GM18868 (cell line): ENCODE measurements around the gene OR51T1.
"Not testable (repeated sequence)": the region's sequence is repeated elsewhere in the genome, so short reads cannot be mapped to it uniquely, and the experiment has no call there.

Experiments
- ATAC-seq: cut with Tn5 transposase; IDR thresholded peaks from one replicate; pipeline ENCODE4 v1.9.1; 2021; ENCODE audit warnings: mild to moderate bottlenecking, moderate library complexity; ENCODE audit not compliant: unreplicated experiment

The OR51T1 gene, protein sequence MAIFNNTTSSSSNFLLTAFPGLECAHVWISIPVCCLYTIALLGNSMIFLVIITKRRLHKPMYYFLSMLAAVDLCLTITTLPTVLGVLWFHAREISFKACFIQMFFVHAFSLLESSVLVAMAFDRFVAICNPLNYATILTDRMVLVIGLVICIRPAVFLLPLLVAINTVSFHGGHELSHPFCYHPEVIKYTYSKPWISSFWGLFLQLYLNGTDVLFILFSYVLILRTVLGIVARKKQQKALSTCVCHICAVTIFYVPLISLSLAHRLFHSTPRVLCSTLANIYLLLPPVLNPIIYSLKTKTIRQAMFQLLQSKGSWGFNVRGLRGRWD

DNA sequence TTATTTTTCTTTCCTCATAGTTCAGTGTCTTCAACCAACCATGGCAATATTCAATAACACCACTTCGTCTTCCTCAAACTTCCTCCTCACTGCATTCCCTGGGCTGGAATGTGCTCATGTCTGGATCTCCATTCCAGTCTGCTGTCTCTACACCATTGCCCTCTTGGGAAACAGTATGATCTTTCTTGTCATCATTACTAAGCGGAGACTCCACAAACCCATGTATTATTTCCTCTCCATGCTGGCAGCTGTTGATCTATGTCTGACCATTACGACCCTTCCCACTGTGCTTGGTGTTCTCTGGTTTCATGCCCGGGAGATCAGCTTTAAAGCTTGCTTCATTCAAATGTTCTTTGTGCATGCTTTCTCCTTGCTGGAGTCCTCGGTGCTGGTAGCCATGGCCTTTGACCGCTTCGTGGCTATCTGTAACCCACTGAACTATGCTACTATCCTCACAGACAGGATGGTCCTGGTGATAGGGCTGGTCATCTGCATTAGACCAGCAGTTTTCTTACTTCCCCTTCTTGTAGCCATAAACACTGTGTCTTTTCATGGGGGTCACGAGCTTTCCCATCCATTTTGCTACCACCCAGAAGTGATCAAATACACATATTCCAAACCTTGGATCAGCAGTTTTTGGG, at the start of gene OR51T1:
Gene OR51T1 (plus strand): TSS at position 41 of the 641 bp plus-strand sequence. CDS start 0 bp downstream, at position 41.
- no peak for ATAC-seq

DNA sequence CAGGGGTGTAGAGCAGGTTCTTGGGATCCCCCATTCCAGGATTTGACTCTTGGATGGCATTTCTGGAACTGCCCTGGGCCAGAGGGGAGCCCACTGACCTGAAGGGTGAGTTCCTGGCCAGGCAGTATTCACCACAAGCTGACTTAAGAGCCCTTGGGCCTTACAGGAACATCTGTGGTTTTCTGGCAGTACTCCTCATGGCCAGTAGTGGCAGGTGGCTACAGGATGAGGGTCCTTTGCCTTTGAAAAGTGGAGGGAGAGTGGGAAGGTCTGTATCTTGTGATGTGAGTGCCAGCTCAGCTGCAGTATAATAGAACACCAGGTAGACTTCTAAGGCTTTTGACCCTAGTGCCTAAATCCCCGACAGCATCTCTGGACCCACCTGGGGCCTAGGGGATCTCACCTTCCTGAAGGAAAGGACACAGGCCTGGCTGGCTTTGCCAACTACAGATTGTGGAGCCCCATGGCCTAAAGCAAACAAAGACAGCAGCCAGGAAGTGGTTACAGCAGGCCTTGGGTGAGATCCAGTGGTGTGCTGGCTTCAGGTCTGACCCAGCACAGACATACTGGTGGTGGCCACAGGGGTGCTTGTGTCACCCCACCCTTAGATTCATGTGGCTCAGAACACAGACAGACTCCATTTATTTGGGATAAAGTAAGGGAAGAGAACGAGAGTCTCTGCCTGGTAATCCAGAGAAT, 41.7 kb upstream of the OR51T1 start:
- ATAC-seq, result no peak

DNA sequence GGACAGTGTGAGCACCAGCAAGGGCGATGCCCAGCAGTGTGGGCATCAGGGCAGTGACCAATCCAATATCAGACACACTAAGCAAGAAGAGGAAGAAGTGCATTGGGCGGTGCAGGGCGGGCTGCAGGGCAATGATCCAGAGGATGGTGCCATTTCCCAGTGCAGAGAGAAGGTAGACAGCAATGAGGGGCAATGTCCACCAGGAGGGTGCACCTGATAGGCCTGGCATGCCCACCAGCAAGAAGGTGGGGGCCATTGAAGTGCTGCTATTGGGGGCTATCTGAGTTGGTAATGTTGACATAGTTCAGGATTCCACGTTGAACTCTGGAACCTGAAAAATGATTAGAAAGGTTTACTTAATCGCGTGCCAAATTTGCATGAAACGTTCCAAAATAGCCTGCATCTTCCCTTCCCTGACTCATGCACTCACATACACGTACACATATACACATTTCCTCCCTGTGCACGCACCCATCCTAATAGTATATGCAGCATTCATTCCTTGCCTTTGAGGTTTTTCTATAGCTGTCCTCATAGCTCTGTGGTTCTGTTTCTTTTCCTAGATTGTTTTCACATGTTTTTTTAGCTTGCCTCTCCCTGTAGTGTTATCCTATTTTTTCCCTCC, 32.7 kb upstream of the OR51T1 start, which contains the start of gene OR51S1:
Gene OR51S1 (minus strand): TSS at position 301 of the 625 bp plus-strand sequence. CDS start 0 bp downstream, at position 301.
- no peak for ATAC-seq

DNA sequence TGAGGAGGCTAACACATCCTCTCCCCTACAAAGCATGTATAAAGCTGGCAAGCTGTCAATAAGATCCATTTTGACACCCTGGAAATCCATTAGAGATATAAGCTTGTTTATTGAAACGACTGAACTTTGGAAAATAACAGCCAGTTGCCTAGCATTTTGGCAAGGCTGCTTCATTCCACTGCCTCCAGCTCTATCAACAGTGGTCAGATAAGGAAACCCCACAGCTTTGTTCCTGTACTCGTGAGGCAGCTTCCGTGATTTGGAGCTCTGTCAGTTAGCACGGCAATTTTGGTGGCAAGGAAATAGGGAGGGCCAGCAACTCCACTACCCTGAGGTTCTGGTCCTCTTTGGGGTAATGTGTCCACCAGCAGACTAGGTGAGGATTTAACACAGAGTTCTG, 30.7 kb upstream of the OR51T1 start:
- ATAC-seq, result no peak

DNA sequence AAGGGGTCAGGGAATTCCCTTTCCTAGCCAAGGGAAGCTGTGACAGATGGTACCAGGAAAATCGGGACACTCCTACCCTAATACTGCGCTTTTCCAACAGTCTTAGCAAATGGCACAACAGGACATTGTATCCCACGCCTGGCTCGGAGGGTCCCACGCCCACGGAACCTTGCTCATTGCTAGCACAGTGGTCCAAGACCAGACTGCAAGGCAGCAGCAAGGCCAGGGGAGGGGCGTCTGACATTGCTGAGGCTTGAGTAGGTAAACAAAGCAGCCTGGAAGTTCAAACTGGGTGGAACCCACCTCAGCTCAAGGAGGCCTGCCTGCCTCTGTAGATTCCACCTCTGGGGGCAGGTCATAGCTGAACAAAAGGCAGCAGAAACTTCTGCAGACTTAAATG, 27.4 kb upstream of the OR51T1 start:
- not testable (repeated sequence) for ATAC-seq

DNA sequence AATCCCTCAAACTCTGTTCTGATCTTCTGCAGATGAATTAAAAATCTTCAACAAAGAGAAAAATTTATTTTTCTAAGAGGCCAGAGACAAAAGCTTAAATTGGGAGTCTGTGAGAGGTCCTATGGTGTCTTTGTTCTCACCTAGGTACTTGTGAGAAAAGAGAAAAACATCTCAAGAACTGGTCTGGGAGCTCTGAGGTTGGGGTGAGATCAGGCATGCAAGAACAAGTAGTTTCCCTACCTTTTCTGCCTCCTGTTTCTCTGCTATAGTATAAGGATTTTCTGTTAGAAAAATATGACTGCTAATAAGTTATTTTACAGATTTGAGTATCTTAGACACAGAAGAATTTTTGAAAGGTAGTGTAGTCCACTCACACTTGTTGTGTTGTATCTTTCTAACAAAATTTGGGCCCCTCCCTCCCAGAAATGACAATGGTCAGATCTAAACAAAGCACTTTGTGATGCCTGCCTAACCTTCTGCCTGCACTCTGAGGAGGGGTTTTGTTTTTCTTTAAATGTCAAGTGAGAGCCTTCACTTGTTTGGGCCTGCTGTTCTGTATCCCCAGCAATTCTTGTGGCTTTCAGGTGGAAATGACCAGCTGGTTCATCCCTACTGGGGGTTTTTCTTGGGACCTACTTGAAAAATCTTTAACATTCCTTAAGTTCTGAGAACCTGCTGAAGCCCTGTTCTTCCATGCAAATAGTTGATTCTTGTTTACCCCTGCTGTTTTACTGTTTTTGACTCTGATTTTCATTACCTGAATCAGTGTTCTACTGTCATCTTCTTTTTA, 19.1 kb upstream of the OR51T1 start:
- no peak for ATAC-seq

DNA sequence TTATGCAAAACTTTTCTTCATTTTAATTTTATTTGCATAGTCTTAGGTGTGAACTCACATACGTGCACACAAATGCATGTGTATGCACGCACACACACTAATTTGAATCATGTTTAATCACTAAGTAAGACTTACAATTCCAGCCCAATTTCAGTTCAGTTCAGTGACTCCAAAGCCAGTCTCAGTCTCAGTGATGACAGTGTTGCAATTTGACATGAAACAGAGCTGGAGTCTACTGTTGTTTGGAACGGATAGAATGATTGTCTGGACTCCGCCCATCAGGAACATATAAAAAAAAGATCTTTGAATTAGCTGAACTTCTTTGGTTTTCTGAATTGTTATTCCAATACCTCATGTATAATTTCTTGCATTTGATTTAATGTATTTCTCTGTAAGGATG, 17.8 kb upstream of the OR51T1 start:
- ATAC-seq, result no peak

DNA sequence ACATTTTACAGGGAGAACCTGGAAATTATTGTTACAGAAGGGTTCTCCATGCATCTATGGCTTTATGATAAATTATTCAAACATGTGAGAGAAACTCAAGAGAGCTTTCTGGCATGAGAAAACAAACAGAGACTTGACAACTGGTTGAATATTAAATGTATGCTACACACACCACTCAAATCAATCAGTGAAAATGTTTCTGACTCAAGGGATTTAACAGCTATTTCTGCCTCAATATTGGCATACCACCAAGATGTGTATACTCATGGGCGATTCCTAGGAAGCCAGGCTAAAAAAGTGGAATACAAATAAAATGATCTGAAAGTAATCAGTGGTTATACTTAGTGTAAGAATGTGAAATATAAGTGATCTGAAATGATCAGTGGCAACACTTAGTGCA, 15.8 kb upstream of the OR51T1 start:
- ATAC-seq, result no peak

DNA sequence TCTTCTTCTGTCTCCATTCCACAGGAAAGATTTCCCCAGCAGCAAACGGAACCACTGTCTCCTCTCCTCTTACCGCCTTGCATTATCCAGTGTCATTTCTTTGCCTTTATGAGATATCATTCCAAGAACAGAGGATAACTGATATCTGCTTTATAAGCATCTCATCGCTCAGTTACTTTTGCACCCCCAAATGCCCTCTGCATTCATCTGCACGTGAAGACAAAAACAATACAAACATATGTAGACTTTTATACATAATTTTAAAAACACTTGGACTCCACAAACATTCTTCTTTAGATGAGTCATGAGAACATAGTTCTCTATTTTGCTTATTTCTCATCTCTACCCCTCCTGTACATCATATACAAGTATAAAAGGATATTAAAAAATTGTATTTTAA, 512 bp upstream of the OR51T1 start:
- ATAC-seq, result no peak

DNA sequence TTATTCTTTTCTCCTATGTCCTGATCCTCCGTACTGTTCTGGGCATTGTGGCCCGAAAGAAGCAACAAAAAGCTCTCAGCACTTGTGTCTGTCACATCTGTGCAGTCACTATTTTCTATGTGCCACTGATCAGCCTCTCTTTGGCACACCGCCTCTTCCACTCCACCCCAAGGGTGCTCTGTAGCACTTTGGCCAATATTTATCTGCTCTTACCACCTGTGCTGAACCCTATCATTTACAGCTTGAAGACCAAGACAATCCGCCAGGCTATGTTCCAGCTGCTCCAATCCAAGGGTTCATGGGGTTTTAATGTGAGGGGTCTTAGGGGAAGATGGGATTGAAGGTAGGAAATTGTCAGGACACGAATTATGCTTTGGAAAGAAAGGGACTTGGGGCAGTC, 843 bp downstream of the OR51T1 start:
- no peak for ATAC-seq

DNA sequence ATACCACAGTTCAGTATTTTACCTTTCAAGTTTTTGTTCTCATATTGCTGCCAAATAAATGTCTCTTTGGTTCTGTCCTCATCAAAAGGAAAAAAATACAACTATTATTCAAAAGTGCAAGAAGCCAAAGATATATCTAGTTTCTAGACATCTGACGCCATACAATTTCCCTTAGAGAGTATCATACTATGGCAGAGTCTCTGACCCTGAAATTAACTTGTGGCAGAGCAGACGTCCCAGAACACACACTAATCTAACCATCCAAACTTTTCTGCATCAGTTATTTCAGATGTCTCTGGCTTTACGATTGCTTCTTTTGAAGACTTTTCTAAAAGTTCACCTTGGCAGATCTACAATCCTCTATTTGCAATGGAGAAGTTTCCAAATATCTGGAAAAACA, 2.7 kb downstream of the OR51T1 start:
- ATAC-seq, result no peak

DNA sequence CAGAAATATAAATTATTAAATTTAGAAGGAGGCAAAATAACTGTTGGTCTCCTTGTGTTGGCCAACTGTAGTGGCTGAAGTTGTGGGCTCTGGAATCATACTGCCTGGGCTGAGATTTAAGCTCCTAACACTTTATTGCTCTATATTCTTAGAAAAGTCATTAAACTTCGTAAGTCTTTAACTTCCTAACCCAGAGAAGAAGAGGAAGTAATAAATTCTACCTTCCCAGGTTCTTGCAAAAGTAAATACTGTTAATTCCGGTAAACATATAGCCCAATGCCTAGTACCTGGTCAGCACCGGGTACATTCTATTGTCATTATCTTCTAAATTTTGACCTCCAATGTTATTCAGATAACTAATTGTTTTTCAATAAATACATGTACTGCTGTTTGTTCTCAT, 4.5 kb downstream of the OR51T1 start:
- ATAC-seq, result no peak

DNA sequence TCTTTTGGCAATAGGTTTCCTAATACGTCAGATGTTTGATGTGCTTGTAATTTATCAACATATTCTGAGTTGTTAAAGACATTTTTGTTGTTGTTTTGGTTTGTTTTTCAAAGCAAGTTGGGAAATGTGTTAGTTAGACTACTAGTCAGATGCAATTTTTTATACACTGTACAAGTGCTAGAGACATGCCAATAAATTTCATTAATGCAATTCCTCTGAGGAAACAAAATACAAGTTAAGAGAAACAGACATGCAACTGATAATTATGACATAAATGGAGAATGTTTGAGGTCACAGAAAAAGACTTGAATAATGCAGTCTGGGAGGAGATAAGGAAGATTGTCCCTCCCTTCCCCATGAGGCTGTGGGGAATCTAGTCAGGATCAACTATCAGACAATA, 5.9 kb downstream of the OR51T1 start:
- ATAC-seq, result no peak

DNA sequence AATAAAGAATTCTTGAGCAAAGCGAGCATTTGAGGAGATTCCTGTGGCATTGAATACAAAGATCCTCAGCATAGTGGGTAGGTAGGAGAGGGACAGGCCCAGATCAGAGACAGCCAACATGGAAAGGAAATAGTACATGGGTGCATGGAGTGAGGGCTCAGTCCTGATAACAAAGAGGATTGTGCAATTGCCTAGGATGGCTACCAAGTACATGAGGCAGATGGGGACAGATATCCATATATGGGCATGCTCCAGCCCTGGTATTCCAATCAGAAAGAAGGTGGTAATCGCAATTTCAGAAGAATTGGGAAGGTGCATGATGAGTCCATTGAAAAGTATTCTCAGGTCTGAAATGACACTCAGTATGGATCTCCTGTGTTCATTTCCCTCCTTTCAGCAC, 8.6 kb downstream of the OR51T1 start:
- no peak for ATAC-seq

DNA sequence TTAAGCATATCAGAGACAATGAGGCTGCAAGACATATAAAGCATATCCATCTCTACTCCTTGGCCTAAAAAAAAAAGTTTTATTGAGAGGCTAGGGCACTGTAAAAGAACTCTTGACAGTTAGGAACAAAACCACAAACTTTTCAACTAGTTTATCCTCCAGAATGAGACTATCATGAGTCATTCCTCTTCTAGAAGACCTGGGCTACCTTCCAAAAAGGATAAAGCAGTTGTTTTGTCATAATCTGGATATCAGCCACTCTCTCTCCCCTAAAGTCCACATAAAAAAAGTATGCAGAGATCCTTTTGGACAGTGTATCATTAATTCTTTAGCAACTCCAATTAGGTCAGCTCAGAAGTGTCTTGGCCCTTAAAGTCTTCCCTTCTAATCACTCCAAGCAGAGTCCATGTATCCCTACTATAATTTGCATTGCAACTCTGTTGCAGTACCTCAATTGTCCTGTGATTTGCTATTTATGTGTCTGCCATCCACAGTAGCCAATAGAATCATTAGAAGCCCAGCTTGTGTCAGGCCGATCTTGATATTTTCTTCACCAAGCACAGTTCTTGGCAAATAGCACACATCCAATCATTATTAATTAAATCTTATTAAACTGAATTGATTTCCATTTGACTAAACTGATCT, 10.4 kb downstream of the OR51T1 start:
- ATAC-seq, result no peak

DNA sequence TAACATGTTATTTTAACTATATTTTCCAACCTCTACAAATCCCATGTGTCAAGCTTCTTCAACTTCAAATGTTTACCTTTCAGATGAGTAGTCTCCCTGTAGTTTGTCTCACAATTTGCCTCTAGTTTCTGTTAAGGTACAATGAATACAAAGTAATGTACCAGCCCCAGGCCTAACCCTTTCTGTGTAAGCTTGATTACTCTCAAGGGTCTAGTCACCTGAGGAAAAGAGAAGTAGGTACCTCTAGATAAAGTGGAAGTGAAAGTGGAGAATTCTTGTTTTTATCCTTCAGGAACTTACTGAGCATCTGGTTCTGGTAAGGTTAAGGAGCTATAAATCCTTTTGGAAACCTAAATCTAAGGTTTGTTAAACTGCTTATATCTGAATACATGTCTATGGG, 21.8 kb downstream of the OR51T1 start, which contains the start of gene OR51A7:
Gene OR51A7 (plus strand): TSS at position 300 of the 400 bp plus-strand sequence. CDS start 3,587 bp downstream, outside the sequence.
- no peak for ATAC-seq

DNA sequence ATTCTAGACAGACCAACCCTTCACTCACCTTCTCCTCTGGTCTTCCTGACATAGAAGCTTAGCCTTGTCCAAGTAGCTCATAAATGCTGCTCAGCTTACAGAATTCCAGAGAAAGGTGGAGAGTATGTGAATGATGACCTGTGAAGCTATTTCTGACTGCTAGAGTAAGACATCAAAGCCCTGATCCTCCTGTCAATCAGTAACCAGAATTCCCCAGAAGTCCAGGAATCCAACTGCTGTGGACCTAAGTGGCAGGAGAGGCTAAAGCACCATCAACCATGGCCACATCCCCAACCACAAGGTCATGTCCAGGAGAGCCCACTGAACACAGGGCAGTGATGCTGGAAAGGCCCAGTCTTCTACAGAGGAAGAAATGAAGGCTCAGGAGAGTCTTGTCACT, 34.9 kb downstream of the OR51T1 start:
- ATAC-seq, result no peak

DNA sequence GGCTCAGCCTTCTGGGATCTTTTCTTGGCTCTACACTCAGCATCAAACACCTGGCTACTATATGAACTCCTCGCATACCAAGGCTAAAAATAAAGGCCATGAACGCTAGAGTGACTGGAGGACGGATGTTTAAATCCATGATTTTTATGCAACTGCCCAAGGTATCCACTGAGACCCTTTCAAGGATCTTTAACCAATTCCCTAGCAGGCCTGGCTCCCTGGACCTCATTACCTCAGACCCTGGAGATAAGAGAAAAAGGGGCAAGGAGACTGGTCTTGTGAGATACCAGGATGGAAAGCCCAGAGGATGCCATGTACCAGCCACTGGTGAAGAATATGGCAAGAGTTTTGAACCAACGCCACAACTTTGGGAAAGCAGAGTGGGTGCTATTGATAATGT, 37.5 kb downstream of the OR51T1 start, which contains the start of gene OR51G2:
Gene OR51G2 (minus strand): TSS at position 101 of the 400 bp plus-strand sequence. CDS start 3,687 bp downstream, outside the sequence.
- no peak for ATAC-seq

DNA sequence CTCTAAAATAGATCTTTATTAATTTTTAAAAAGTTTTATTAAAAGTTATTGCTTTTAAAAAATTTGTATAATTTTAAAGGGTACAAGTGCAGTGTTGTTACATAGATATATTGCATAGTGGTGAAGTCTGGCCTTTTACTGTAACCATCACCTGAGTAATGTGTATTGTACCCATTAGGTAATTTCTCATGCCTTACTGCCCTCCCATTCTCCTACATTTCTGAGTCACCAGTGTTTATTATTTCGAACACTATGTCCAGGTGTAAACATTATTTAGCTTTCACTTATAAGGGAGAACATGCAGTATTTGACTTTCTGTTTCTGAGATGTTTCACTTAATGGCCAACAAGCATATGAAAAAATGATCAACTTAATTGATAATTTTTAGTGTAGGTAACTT, 40.1 kb downstream of the OR51T1 start:
- no peak for ATAC-seq

DNA sequence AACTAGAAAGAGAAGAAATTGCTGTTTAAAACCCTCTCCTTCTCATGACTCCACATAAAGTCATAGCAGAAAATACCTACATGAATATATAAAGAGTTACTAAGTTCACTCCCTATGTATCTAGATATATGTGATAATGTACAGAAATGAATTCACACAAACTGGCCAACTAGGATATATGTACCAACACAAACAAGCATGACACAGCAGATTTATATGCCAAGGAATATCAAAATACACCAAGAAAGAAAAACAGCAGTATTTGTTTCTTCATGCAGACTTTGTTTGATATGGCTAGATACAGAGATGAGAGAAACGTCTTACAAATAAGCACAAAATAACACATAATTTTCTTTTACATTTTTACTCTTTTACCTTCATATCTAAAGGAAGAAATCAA, 40.6 kb downstream of the OR51T1 start:
- ATAC-seq, result no peak
